ENCODE results near the gene LBR.

Gene LBR

DNA sequence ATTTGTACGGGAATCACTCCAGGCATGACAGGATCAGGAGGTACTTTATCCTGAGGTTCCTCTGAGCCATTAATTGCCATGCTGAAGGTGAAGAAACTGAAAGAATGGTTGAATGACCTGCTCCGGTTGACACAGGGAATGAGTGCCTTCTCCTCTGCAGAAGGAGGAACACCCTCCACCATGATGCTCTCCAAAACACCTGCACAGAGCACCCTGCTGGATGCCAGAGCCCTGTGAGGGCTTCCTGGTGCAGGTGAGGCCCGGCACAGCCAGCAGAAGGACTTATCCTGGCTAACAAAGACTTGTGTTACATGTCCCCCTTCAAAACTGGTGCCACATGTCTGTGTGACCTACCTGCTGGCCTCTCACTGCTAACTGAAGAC lies 14.3 kb upstream of the LBR start:
- DNase-seq, result no peak

DNA sequence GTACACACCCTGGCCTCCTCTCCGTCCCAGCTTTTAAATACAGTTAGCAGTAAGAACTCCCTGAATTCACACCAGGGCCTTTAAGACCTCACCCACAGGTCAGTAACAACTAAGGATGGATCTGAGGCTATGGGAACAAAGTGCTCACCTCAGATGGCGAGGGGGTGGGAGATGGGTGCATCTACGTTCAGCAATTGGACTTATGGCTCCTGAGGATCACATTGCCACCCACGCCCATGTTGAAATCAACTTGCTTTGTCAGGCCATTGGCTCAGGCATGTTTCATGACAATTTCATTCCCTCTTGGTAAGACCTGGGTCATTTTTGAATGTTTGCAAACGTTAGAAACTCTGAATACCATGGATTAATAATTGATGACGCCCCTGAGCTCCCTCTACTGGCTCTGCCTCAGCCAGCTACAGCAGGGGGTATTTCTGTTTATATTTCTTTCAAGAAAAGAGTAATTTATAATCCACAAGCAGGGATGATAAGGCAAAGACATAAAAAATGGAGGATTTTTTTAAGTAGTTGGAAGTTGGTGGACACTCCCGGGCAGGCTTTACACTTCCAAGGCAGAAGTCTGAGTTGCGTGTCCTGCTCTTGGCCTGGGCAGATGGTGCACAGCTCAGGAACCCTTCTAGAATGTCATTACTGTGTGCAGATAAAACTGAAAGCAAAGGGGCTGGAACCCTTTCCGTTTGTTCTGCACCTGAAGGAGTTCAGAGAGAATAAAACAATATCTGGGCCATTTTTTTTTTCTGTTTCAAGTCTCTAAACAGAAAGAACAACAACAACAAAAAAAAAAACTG lies 13.7 kb upstream of the LBR start:
- DNase-seq, result no peak

DNA sequence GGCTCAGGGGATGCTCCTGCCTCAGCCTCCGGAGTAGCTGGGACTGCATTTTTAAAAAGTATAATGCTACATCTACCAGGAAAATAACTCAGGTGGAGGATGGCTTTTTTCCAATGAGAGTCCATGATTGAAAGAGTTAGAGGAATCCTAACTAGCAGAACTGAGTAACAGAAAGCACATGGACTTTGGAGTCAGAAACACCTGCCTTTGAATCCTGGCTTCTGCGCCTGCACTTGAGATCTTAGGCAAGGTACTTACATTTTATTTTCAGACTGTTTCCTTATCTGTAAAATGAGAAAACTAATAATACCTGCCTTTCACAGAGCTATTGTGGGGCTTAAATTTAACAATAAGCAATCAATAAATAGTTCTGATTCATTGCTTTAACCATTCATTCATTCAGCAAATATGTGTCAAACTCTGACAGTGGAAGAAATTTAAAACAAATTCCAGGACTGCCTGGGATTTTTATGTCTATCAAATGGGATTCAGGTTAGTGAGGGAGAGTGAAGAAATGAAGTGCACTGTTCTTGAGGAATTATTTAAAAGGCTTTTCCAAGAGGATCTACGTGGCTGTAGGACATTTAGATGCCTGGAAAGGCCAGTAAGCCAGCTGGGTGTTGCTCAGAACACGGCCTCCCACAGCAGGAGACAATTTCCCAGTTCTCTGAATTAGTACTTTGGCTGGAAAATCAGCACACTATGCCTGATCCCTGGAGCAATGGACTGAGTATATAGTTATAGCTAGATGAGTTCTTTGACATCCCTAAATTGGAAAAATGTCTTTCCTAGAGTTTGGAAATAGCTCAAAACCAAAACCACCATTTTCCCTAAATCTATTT lies 12.8 kb upstream of the LBR start:
- DNase-seq, result no peak

DNA sequence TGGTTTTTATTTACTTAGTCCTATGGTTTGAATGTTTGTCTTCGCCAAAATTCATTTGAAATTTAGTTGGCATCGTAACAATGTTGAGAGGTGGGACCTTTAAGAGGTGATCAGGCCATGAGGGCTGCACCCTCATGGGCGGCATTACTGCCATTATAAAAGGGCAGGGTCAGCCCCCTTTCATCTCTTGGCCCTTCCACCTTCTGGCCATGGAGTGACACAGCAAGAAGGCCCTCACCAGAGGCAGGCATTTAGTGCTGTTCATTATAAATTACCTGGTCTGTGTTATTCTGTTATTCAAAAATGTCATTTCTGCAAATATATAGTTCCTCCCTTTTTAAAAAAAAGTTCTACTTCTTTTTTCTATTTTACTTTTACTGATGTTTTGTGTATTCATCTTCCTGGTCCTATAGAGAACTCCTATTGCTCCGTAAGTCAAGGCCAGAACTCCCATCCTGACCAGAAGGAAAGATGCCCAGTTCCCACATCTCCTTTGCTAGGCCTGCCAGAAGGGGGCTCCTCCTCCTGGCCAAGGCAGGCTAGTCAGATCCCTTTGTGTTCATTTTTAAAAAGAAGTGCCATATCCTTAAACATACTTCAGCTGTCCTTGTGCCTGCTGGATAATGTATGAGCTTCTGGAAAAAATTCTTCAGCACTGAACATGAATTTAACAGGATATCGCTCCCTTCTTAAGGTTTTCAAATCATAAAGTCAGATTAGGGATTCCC lies 10.0 kb upstream of the LBR start:
- no peak for DNase-seq

DNA sequence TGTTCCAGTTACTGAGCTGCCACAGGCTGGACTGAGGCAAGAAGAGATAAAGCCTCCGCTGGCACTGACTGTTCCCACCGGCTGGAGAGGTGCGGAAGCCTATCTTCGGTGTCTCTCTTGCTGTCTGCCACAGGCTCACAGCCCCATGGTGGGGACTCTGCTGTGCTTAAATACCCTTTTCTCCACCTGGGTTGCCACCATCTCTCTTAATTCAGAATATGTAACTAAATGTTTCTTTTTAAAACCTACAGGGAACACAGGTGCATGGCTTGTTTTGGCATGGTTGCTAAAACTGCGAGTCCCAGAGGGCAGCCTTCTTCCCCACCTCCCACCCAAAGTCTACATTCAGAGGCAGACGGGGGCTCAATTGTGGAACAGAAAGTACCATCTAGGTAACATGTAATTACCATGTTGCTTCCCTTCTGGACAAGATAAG lies 8.1 kb upstream of the LBR start:
- no peak for DNase-seq

DNA sequence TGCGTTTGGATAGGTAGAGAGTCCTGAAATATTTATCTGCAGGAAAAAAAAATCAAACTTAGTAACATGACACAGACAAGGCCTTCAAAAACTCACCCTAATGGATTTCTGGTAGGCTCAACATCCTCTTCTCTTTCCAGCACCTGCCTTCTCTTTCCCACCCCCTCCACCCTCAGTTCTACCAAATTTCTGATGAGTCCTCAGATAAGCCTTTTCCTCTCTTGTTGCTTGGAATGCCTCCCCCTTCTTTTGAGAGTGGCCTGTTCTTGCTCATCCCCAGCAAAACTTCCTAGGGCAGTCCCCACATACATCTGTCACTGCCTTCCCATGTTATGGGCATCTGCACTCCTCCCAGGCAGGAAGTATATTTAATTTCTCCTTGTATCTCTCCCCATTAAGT lies 7.6 kb upstream of the LBR start:
- DNase-seq, result no peak

DNA sequence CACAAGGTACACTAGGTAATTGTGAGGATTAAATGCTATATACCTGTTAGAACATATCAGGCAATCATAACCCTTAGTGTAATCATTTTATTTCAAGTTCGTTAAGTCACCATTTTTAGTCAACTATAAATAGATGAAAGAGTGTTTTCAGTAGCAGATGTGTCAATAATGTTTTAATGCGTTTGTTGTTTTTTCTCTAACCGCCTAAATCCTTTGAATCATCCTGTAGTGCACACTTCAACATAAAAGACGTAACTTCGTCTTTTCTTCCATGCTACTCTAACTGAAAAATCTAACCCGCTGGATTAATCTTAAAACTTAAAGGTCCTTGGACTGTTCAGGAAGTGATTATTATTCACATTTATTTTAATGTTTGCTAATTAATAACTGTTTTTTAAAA lies 7.2 kb upstream of the LBR start:
- no peak for DNase-seq

DNA sequence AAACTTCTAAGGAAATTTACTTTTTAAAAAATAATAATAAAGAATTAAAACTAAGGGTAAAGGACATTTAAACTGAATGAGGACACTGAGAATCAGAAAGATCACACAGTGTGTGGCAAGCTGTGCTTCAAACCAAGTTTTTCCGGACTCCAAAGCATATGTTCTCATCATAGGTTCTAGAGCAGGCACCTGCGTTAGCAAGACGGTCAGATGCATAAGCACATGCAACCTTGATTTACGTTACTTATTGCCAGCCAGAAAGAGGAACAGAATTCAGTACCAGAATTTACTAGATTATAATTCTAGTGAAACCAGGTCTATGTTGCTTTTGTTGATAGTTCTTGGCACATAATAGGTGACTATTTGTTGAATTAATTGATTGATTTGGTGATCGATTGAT lies 6.2 kb upstream of the LBR start:
- no peak for DNase-seq

DNA sequence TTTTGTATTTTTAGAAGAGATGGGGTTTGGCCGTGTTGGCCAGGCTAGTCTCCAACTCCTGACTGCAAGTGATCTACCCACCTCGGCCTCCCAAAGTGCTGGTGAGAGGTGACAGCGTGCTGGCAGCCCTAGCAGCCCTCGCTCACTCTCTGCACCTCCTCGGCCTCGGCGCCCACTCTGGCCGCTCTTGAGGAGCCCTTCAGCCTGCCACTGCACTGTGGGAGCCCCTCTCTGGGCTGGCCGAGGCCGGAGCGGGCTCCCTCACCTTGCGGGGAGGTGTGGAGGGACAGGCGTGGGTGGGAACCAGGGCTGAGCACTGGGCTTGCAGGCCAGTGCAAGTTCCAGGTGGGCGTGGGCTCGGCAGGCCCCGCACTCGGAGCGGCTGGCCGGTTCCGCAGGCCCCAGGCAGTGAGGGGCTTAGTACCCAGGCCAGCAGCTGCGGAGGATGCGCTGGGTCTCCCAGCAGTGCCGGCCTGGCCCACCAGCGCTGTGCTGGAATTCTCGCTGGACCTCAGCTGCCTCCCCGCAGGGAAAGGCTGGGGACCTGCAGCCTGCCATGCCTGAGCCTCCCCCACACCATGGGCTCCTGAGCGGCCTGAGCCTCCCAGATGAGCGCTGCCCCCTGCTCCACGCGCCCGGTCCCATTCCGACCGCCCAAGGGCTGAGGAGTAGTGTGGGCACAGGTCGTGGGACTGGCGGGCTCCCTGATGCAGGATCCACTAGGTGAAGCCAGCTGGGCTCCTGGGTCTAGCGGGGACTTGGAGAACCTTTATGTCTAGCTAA lies 3.4 kb upstream of the LBR start:
- no peak for DNase-seq

DNA sequence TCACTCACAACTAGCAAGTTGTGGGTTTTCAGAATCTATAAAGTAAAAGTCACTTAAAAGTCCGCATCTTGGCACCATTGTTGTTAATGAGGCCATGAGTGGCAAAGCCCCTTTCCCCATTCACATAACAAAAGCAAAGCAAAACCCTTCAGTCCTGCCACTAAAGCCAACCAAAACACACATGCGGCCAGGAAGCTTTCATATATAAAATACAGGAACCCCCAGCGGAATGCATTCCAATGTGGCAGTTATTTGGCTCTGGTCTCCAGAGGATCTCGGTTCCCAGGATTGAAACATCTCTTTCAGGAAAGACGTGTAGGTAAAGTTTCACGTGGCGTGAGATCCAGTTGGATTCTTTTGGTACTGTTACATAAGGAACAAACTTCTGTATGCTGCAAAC lies 2.5 kb upstream of the LBR start:
- no peak for DNase-seq

DNA sequence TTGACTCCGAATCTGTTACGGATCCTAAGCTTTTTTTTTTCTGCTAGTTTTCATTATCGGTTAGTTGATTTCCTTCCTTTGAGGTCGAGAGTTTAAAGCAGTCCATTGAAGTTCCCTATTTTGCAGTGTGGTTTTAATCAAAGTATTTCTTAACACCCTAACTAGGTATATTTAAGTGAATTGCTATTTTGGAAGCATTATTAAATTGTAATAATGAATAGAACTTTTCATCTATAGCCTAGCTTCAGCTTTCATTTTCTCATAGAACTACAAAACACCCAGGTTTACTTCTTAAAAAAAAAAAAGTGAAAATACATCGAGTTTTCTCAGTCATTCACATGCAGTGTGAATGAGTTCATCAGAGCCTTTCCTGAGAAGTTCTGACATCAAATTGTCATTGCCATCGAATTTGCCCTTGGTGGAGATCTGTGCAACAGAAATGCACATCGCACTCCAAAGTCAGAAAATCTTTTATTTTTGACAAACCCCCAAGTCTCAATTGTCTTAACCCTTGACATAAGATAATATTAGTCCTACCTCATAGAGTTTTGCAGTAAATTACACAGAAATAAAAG lies 1.1 kb upstream of the LBR start:
- no peak for DNase-seq

DNA sequence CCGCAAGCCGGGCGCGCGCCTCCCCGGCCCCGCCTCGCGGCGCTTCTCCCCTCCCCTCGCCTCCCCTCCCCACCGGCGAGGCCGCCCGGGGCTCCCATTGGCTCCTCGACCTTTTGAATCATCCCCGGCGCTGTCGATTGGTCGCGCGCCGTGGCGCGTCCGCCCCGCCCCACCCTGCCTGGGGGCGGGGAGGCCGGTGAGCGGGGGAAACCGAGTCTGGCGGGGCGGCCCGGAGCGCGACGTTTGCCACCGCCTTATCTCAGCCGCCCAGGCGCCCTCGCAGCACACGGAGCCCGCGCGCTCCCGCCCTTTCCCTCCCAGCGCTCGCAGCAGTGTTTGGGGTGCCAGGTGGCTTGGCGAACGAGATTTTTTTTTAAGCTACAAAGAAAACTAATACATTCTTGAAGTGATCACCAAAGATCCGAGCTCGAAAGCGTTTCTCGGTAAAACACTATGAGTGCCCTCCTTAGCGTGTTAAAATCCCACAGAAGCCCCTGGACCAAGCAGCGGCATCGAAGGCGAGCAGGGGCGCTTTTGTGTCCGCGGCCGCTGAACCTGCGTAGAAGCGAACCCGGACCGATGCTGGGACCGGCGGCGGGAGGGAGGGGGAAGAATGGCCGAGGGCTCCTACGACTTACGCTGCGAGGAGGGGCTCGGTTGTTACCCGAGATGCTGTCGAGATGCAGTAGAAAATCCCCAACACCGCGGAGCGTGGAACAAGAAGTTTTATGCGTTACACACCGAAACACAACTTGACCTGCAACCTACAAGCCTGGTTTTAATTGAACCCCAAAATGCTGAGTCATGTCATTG lies 436 bp upstream of the LBR start:
- DNase-seq, result peak; percentile 61

DNA sequence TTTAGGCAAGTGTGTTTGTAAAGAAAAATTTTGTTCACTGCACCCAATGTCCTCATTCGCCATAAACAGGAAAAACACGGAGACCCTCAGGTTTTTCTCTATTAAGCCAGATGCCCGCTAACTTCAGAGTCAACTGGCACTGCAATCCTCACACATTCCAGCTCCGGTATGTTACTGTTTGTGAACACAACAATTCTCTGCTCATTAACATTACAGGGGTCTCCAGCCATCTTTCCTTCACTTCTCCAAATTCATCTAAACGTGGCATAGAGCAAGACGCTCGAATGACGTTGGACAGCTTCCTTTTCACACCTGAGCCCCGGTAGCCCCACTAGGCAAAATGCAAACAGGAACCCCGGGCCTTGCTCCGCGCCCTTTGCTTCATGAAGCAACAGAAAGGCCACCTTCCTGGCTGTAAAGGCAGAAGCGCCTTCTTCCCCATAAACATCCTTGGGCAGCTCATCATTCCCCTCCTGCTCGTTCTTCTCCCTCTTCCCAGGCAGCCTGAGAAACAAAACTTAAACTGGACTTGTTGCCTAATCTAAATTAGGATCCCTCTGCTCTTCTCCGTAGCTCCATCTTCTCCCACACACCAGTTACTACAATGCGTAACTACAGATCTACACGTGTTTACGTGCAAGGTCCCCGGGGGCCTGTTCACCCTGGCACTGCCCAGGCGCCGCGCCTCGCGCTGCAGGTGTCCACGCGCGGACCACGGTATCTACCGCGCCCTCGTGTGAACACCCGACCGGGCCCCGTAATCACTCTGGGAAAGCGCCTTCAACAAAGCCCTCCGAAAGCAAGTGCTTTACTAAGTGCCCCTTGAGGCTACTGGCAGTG lies 1.2 kb downstream of the LBR start:
- peak; percentile 11 for DNase-seq

DNA sequence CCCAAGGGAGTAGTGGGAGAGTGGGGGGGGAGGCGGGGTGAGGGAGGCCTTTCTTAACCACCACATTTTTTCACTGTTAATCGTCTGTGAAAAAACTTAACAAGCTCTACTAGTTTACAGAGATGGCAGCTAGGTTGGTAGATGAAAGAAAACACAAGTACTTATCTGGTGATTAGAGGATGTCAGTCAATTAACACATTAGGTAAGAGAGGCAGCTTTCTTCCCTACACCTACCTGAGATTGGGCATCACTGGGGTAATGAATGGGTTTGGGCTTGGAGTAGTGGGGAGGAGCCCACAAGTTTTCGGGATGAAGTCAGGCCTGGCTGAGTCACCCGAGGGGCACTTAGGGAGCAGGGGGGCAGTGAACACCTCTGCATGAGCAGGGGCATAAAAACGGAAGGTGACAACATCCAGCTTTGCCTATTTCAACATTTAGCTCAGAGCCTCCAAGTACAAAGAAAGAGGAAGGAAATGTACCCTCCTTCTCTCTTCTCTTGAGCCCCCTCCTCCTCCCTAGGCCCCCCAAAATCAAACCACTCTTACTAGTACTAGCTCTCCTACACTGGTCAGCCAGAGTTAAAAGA lies 2.5 kb downstream of the LBR start:
- no peak for DNase-seq

DNA sequence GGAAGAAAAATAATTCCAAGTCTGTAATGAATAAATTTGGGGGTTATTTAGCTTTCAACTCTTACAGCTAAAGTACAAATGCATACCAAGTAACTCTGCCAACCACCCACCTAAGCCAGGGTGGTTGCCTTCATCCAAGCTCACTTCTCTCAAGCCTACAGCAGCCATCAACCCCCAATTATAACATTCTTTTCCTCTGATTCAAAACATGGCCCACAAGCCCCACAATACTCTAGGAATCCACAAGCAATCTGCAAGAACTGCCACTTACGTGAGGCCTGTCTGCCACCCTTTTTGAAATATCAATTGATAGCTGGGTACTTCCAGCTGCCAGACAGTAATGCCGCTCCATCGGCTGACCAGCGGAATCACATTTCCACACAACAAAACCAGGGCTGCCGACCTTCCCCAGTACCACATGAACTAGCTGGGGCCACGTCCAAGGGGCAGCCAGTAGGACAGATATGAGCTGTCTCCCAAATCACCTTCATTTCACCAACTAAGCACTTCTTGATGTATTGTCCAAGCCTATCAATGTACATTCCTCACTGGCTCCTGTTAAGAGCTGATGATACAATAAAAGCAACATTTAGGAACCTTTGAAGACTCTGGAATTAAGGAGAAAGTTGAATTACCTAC lies 3.2 kb downstream of the LBR start:
- DNase-seq, result no peak

DNA sequence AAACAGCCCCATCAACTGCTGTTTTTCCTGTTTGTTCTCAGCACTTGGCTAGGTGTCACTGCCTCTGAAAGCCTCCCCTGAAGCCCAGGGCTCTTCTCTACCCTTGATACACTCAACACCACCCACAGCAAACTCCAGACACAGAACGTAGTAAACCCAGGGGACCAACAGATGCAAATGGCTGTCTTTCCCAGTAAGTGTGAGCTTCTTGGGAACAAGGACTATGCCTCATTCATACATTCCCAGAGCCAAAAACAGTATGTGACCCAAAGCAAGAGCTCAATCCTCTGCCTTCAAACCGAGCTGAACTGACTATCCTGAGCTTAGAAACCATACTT lies 4.4 kb downstream of the LBR start:
- no peak for DNase-seq

DNA sequence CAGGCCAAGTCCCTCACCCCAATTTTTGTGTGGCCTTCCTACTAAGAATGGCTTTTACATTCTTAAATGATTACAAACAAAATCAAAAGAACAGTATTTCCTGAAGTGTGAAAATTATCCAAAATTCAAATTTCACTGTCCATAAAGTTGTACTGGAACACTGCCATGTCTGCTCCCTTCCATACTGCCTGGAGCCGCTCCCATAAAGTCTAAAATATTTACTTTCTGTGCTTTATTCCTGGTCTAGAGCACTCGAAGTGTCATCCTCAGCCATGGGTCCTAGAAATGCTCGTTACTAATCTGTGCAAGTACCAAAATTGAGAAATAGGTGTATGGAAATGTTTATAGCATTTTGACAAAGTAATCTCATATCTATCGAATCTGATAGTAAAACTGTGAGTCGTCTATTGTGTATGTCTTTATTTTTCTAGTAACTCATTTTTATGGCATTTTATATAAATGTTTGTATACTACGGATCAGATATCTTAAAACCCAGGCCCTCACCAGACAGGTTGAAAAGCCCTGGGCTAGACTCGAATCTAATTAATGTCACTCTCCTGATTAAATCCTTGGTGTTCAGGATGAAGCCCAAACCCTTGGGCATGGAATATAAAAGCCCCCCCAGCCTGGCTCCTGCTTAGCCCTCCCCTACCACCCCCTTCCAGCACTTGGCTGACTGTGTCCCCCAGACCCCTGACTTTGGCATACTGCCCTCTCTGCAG lies 4.9 kb downstream of the LBR start:
- no peak for DNase-seq

DNA sequence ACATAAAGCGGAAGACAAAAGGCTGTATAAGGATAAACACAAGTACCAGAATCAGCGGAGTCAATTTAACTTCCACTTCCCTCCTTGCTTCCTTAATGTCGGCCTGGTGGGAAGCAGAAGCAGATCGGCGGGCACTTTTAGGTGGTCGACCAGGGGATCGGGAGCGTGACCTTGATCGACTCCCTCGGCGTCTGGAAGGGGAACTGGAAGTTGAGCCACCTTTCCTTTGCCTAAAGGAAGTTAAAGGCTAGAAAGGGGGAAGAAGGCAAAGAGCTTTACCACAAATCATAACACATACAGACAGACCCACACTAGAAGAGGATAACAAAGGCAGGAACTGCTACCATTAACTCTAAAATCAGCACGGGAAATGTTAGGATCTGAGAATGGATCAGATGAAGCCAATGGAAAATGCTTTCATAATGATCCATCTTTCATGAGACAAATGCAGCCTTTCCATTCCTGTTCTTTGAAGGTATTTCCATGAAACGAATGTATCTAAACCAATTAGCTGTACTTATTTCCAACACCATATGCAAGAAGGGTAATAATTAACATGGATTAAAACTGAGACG lies 5.7 kb downstream of the LBR start:
- DNase-seq, result no peak

DNA sequence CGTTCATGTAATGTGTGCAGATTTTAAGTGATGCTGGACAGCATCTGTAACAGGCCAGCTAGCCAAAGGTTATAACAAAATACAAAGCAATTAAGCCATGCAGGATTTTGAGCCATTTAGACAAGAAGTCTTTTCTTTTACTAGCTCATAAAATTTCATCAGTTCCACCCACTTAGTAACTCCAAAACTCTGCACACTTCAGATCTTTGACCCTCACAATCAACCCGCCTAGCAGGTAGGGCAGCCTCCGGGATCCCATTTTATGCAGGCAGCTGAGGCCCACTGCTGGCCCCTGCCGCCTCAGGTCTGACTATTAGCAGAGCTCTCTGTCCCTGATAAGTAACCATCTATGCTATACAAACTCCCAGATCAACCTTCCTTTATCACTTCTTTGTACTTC lies 9.2 kb downstream of the LBR start:
- DNase-seq, result no peak
